Left lobe of liver (tissue), 2 donors: ENCODE measurements around the gene MED10. TPM values are rescaled to one million over a fixed set of nuclear protein-coding genes. Genes with fewer than 3 reads are reported as not detected.

ENCODE experiments used
- ATAC-seq: fragments of 200-7000 bp; cut with Tn5 transposase; one replicate; pipeline ENCODE4 v1.9.1; 2020; ENCODE audit warnings: mild to moderate bottlenecking, moderate library complexity
- DNase-seq: peaks from one replicate; pipeline ENCODE4 v3.0.0-alpha.2; 2020; ENCODE audit warnings: low spot score
- total RNA-seq: library from RNA; stranded (reverse); gene quantifications from one replicate; pipeline ENCODE4 v1.2.1, GENCODE V29; 2021
- donor health status: DM: no; HTN: no; CAD: no; lungs with moderate emphysema.
- donor health status: DM: no; HTN: yes; CAD: no.

Gene MED10
- total RNA-seq, 1 donor from 2014 or later, result 9.5 TPM

DNA sequence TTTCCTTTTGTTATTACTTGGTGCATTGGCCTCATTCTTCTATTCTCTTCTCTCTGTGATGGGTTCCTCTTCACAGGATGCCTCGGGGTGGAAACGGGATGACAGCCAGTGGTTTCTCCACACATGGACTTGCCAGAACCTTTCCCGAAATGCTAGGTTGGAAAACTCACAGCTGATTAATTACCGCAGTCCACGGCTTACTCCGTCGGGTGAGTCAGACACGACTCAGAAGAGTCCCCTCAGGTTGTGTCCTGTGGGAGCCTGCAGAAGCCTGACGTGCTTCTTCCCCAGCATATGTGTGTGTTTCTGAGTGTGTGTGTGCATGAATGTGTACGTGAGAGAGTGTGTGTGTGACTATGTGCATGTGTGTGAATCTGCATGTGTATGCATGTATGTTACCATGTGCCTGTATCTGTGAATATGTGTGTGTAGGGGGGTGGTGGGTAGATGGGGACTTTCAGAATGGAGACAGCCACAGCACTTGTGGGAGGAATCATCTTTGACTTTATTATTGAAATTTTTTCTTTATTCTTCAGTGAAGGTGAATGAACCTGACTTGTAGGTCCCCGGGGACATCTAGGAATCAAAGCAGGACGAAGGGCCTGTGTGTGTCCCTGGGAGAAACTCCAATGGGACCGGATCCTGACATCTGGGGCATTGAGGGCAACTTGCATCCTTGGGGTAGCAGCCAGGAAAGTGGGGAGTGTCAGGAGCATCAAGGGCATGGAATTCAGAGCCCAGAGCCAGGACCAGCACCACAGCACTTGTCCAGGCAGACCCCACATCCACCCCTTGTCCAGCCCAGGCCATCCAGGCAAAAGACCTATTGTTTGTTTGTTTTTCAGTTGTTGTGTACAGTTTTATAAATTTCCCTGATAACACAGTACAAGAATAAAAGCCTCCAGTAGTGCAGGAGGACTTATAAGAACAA is 21.9 kb upstream of the MED10 start:
- ATAC-seq, result no peak
- peak; percentile 27 for DNase-seq

DNA sequence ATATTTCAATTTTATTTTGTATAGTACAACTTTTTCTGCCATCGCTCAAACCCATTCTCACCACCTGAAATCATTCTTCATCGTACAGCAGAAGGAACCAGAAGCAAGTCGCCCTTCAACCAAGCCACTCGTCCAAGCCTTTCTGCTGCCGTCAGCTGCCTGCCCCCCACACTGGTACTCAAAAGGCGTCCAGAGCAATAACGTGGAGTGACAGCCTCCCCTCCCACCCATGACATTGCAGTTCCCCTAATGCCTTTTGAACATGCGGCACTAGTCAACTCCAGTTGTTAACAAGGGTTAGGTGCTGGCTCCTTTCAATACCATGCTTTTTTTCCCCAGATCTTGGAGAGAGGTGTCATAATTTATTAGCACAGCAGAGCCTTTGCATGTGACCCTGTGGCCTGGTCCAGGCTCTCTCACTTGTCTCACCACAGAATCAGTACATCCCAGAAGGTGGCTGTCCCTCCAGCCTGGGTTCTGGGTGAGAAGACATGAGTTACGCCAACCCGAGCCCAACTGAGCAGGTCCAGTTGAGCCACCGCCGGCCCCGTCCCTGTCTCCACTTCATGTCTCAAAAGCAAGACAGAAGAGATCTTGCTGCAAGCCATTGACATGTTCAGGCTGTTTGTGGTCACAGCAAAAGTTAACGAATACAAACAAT is 20.4 kb upstream of the MED10 start:
- DNase-seq (no peak), ATAC-seq (no peak)

DNA sequence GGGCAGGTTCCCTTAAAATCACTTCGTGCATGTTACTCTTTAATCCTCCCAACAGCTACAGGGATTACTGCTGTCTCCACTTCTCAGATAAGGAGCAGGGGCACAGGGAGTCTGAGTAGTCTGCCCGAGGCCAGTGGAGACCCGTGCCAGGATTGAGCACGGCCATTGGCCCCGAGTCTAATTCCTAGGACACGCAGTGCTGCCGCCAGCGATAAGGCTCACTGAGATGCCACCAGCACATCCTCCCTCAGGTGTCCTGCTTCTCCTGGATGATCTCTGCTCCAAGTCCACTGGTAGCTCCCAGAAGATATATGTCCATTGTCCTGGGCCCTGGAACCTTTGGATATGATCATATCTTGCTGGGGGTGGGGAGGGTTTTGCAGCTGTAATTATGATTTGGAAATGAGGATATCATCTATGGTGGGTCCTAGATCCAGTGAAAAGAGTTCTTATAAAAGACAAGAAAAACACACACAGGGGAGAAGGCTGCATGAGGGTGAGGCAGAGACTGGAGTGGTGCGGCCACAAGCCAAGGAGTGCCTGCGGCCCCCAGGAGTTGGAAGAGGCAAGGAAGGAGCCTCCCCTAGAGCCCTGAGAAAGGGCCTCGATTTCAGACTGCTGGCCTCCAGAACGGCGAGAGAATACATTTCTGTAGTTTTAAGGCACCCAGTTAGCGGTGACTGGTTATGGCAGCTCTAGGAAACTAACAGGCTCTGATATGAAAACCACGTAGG is 19.4 kb upstream of the MED10 start:
- no peak for ATAC-seq
- DNase-seq, result no peak

DNA sequence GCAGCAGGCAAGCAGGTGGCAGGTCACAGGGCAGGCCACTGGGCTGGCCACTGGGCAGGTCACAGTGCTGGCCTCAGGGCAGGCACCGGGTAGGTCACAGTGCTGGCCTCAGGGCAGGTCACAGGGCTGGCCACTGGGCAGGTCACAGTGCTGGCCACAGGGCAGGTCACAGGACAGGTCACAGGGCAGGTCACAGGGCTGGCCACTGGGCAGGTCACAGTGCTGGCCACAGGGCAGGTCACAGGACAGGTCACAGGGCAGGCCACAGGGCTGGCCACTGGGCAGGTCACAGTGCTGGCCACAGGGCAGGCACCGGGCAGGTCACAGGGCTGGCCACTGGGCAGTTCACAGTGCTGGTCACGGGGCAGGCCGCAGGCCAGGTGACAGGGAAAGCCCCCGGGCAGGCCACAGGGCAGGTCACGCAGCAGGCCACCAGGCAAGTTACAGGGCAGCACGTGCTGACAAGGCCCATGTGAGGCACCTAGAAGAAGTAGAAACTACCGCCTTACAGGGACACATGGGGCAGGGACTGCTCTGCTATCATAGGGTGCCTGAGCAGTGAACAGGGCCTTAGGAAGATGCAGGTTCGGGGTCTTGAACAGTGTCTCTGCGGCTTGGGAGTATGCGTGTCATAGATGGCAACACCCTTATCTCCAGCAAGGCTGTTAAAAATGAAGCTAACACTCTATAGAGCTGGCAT is 18.6 kb upstream of the MED10 start:
- no peak for DNase-seq
- no peak for ATAC-seq

DNA sequence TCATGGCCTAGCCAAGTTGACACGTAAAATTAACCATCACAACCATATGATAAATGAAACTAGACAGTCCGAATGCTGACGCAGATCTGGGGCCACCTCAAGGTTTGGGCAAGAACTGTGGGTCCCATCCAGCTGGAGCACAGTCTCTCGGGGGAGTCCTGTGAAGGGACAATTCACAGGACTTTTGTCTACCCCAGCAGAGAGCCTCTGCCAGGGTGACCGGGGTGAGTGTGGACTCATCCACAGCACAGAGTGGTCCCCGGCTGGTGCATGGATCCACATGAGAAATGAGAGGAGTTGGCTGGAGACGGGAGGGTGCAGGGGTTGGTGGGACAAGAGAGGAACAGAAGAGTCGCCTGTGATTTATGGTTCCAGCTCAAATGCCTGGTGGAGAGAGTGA is 17.7 kb upstream of the MED10 start:
- ATAC-seq, result no peak
- no peak for DNase-seq

DNA sequence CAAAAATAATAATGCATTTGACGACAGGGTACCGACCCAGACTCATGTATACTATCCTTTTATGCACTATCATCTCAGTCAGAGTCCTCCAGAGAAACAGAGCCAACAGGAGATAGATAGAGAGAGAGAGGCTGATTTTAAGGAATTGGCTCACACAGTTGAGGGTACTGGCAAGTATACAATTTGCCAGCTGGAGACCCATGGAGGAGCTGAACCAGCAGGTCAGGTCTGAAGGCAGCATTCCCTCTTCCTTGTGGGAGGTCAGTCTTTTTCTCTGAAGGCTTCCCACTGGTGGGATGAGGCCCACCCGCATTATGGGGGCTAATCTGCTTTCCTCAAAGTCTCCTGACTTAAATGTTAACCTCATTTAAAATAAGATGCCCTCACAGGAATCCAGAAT is 17.3 kb upstream of the MED10 start:
- DNase-seq (no peak), ATAC-seq (no peak)

DNA sequence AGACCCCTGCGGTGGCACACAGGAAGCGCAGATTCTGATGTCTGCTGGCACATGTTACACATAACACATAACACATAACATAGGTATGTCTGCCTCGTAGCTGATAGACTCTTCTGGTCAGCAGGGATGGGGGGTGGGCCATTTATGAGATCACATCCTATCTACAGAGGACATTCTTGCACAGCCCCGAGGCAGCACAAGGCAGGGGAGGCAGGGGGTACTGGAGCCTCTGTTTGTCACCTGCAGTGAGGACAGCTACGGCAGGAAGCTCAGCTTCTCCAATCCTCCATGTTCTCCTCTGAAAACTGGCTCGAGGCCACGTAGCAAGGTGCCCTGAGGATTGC is 16.7 kb upstream of the MED10 start:
- no peak for DNase-seq
- ATAC-seq, result no peak

DNA sequence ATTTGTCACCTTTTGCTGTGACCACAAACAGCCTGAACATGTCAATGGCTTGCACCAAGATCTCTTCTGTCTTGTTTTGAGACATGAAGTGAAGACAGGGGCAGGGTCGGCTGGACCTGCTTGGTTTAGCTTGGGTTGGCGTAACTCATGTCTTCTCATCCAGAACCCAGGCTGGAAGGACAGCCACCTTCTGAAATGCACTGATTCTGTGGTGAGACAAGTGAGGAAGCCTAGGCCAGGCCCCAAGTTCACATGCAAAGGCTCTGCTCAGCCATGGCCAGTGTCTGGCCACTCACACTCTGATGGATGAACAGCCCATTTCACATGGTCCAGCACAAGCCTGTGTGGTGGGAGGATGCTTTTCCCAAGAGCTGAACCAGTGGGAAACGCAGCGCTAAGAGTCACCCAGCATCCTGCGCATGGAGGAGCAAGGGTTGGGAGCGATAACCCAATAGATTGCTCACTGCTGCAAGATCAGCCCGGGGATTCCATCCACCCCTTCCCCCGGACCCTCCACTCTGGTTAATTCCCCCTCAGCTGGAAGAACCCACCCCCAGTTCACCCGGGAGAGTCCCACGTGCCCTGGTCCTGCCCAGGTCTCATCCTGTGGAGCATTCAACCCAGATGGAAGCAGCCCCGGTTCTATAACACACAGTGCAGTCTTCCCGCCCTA is 16.2 kb upstream of the MED10 start:
- no peak for DNase-seq
- no peak for ATAC-seq

DNA sequence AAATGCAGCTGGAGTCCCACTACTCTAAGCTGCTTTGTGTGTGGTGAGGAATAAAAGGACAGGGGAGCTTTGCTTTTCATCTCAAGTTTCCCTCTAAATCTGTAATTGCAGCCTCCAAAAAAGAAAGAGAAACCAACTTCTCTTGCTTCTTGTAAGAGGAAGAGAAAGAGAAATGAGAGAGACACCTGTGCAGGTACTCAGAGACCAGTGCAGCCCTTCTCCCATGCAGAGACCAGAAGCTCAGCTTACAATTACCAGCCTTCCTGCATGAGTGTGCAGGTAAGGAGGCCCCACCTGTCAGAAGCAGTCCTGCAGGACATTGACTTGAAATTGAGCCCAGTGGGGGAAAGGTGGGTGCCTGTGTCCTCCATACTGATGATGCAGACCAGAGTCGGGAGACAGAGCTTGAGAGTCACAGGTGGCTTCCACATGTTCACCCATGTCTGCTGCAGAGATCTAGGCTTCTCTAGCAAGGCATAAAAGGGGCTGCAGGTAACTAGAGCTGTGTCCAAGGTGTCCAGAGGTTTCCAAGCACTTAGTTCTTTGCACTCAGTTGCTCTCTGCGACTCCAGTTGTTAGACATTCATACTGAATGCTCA is 15.3 kb upstream of the MED10 start:
- DNase-seq (no peak), ATAC-seq (no peak)

DNA sequence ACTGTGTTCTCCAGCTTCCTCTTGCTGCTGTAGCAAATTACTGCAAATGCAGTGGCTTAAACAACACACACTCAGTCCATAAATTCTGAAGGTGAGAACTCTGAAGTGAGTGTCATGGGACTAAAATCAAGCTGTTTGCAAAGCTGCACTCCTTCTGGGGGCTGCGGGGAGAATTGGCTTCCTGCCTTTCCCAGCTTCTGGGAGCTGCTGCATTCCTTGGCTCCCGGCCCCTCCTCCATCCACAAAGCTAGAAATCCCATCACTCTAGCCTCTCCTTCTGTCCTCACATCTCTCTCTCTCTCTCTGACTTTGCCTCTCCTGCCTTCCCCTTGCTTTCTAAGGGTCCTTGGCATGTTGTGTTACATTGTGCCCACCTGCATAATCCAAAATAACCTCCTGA is 14.2 kb upstream of the MED10 start:
- no peak for ATAC-seq
- no peak for DNase-seq

DNA sequence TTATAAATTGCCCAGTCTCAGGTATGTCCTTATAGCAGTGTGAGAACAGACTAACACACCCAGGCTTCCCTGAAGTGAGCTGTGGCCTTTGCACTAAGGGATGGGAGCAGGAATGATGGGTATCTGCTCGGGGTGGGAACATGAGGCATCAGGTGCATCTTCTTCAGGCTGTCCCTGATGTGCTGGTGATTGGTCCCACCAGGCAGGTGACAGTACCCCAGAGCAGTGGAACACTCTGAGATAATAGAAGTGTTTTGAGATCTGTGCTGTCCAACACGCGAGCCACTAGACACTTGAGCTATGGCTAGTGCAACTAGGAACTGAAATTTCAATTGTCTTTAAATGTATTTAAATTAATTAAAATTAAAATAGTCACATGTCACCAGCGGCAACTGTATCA is 12.8 kb upstream of the MED10 start:
- ATAC-seq, result no peak

DNA sequence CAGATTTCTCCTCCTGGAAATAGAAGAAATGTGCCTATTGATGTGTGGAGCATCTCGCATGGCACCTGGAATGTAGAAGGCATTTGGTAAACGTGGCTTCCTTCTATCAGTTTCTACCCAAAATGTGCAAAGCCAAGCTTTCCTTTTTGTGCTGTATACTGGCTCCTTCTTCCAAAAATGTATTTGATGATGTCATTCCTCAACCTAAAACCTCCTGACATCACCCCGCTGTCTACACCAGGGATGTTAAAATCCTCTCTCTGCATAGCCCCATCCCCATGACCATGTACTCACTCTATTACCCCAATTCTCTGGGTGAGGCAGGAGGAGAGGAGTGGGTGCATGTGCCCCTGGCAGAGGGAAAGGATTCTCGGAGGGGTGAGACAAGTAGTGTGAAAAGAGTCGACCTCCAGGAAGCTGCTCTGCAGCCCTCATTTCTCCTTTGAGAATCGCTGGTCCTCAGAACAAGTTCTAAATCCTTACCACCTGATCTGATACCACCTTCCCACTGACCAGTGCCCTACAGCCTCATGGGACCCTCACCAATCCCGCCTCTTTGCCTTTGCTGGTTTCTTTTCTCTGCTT is 11.7 kb upstream of the MED10 start:
- DNase-seq (no peak), ATAC-seq (no peak)

More for the DNA sequence above, 12.8 kb upstream of the MED10 start:
- no peak for DNase-seq

DNA sequence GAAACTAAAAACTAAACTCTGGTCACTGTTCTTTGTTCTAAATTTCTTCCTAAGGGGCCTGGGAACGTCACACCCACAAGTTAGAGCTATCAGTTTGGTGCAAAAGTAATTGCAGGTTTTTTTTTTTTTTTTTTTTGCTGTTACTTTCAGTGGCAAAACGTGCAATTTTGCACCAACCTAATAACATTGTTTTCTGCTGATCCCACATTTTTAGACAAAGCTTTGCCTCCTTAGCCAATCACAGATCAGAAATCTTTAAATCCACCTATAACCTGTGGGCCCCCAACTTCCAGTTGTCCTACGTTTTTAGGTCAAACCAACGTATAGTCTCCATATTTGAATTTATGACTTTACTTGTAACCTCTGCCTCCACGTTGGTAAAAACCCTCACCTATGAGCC is 11.1 kb upstream of the MED10 start:
- DNase-seq (no peak), ATAC-seq (no peak)

DNA sequence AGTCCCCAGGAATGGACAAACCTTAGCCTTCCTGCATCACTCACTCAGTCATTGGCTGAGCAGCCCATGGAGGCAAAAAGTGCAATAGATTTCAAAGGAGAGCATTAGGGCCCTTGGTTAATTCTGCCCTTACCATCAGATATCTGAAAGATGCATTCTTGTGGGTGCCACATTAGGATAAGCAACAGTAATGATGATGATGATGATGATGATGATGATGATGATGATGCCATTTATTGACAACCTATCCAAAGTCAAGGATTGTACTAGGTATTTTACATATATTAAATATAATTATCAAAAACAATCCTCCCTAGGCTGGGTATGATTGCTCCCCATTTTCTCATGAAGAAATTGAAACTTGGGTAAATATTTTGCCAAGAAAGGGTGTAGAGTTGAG is 9.6 kb upstream of the MED10 start:
- DNase-seq (no peak), ATAC-seq (no peak)

DNA sequence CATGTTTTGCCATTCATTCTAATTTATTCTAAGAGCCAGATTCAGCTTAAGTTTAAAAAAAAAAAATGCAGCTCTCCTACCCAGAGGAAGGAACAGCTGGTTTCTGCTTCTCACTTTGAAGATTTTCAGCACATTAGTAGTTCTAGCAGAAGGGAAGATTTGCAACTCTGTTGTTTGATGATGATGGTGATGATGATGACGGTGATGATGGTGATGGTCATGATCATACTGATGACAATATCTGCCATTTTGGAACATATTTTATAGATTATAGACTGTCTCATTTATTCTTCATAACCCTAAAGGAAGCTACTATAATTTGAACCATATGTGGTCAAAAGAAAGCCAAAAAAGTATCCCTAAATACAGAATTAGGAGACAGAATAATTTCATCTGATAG is 7.9 kb upstream of the MED10 start:
- ATAC-seq, result no peak
- no peak for DNase-seq

DNA sequence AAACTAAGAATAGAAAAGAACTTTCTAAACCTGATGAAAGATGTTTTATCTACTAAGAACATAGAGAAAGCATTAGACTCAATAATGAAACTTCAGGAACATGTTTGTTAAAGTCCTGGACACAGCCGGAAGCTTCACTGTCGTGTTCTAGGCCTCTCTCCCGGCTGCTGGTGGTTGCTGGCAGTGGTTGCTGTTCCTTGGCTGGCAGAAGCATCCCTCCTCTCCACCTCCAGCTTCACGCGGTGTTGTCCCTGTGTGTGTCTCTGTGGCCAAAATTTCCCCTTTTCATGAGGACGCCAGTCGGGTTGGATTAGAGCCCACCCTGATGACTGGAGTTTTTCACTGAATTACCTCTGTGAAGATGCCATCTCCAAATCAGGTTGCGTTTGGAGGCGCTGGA is 6.5 kb upstream of the MED10 start:
- ATAC-seq, result no peak
- no peak for DNase-seq

DNA sequence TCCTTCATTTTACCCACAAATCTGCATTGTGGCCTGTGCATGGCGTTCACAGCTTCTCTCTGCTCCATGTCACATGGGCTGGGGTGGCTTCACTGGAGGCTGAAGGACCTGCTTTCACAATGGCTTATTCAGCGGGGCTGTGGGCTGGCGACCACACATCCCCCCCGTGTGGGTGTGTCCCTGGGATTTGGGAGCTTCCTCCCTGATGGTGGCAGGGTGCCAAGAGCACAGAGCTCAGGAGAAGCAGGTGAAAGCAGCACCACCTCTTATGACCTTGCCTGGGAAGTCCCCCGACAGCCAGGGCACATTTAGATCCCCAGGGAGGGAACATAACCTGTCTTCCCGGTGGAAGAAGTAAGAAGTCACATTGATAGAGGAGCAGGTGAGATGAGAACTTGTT is 5.0 kb upstream of the MED10 start:
- DNase-seq (no peak), ATAC-seq (no peak)

DNA sequence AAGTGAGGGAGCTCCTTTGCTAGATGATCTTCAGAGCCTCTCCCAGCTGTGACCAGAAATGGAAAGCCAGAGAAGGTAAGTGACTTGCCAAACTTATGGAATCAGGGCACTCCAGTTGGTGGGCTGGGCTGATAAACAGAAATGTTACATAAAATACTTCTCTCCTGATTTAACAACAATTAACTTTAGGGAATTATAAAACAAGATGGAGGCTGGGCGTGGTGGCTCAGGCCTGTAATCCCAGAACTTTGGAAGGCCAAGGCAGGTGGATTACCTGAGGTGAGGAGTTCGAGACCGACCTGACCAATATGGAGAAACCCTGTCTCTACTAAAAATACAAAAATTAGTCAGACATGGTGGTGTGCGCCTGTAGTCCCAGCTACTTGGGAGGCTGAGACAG is 899 bp upstream of the MED10 start:
- ATAC-seq (no peak), DNase-seq (no peak)

DNA sequence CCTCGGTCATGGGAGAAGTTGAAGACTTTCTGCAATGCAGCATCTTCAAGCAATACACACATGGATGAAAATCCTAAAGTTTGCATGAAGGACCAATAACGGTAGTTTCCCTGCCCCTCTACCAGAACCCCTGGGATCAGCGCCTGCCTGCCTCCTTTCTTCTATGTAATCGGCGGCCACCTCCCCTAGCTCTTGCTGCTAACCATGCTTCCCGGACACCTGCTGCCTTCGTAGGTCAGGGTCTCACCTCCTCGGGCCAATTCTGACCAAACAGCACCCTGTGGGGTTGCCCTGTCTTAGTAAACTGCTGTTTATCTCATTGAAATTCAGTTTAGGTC is 388 bp upstream of the MED10 start:
- ATAC-seq, result no peak
- DNase-seq, result no peak

DNA sequence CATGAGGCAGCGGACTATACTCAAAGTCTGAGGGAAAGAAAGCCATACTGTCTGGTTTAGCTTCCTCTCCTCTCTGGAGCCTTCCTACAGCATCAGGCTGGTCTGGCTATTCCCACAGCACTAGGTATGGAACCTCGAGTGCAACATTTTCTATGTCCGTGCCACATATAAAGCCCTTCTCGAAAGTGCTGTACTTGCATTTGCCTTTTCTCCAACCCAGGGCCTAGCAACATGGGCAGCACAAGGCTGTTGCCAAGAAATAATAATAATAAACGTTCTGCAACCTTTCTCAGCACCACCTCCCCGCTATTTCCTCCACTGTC is 804 bp downstream of the MED10 start:
- ATAC-seq, result no peak
- no peak for DNase-seq
